ENCODE data around the gene METTL17.
"Not testable (repeated sequence)": the region's sequence is repeated elsewhere in the genome, so short reads cannot be mapped to it uniquely, and the experiment has no call there.

METTL17 gene

DNA sequence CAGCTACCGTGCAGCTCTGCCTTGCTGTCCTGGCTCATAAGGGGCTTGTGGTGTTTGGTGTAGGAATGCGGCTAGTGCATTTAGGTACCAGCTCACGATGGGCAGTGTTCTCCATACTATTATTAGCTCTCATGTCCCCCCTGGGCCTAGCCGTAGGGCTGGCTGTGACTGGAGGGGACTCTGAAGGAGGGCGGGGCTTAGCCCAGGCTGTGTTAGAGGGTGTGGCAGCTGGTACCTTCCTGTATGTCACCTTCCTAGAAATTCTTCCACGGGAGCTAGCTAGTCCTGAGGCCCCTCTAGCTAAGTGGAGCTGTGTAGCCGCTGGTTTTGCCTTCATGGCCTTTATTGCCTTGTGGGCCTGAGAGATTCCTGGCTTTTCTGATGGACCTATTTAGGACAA lies 11.4 kb downstream of the METTL17 start:
- Histone ChIP-seq H3K27me3 (no peaks in the 10 kb centered on the region), H3K4me3 (ENCODE audit: low read depth, low read length) (no peak overlapping the region), H3K9me3 (no peaks in the 10 kb centered on the region), H3K4me1 (peaks cover 11% of the 10 kb centered on the region), H3K36me3 (peaks cover 3% of the 10 kb centered on the region)
- no peak for DNase-seq
- TF ChIP-seq, protein P1, sequence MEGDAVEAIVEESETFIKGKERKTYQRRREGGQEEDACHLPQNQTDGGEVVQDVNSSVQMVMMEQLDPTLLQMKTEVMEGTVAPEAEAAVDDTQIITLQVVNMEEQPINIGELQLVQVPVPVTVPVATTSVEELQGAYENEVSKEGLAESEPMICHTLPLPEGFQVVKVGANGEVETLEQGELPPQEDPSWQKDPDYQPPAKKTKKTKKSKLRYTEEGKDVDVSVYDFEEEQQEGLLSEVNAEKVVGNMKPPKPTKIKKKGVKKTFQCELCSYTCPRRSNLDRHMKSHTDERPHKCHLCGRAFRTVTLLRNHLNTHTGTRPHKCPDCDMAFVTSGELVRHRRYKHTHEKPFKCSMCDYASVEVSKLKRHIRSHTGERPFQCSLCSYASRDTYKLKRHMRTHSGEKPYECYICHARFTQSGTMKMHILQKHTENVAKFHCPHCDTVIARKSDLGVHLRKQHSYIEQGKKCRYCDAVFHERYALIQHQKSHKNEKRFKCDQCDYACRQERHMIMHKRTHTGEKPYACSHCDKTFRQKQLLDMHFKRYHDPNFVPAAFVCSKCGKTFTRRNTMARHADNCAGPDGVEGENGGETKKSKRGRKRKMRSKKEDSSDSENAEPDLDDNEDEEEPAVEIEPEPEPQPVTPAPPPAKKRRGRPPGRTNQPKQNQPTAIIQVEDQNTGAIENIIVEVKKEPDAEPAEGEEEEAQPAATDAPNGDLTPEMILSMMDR (IDR thresholded peaks at IDR 0.05; ENCODE audit: low read depth, low read length), result no peak

DNA sequence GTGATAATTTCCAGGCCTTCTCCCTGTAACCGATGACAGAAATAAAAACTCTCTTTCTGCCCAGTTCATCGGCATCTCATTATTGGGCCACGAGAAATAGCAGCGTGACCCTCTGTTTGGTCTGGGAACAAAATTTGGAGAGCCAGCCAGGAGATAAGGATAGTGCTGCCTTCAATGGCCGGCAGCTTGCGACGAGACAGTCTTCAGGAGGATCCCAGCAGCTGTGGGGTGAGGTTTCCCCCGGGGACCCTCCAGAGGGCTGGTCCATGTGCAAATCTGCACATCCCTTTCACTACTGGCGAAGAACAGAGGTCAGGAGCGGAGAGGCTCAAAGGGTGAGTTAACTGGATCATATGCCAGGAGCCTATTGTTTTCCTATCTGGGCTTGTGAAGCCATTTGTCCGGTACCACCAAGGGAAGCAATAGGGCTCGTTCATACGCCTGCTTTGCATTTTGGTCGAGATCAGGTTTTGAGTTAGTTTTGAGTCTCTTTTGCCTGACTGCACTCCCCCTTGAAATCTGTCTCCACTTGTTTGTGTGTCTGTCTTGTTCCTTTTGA lies 14.1 kb downstream of the METTL17 start:
- H3K4me3 ChIP-seq (ENCODE audit: low read depth, low read length), result no peak overlapping the region
- no peaks in the 10 kb centered on the region for H3K36me3 ChIP-seq
- no peaks in the 10 kb centered on the region for H3K27me3 ChIP-seq
- no peak for DNase-seq
- H3K9me3 ChIP-seq, result no peaks in the 10 kb centered on the region
- TF ChIP-seq, protein P1 (IDR thresholded peaks at IDR 0.05; ENCODE audit: low read depth, low read length), result no peak
- peaks cover 9% of the 10 kb centered on the region for H3K4me1 ChIP-seq

DNA sequence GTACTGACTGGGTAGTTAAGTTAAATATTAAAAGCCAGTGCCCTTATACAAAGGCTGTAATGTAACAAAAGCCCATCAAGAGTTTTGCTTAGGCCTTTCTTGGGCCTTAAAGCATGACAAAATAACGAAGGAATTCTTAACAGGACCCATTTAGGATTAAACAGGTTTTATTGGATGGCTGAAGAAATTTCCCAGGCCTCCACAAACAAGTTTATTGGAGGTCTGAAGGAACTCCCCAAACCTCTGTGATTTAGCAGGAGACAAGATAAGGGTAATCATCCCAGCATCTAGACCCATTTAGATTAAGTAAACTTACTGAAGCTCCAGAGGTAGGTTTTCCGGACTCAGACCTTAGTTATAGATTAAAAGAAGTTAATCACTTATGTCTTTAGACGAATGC lies 19.9 kb downstream of the METTL17 start:
- not testable (repeated sequence) for H3K4me3 ChIP-seq (ENCODE audit: low read depth, low read length); DNase-seq; H3K9me3 ChIP-seq; H3K36me3 ChIP-seq; H3K4me1 ChIP-seq; H3K27me3 ChIP-seq

DNA sequence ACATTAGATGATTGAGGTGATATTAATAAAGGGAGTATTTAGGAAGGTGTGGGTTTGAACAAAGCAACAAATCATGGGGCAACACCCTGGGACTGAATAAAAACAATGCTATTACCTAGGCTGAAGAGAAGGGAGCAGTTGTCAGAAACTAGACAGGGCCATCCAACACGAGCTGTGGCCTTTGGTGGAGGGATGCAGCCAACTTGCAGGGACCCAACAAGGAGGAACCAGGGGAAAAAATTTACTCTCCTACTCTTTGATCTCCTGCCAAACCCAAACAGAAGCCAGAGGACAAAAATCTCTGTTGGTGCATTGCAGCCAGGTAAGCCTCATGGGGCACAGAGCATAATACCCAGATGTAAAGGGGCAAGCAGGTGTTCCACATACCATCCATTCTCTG lies 21.4 kb downstream of the METTL17 start:
- Histone ChIP-seq H3K4me1 (peaks cover 4% of the 10 kb centered on the region; the same call in 1 of the 2 replicates), H3K27me3 (no peaks in the 10 kb centered on the region), H3K9me3 (no peaks in the 10 kb centered on the region), H3K36me3 (no peaks in the 10 kb centered on the region), H3K4me3 (ENCODE audit: low read depth, low read length) (no peak overlapping the region)
- DNase-seq, result no peak
- TF ChIP-seq, protein P1 (IDR thresholded peaks at IDR 0.05; ENCODE audit: low read depth, low read length), result no peak

DNA sequence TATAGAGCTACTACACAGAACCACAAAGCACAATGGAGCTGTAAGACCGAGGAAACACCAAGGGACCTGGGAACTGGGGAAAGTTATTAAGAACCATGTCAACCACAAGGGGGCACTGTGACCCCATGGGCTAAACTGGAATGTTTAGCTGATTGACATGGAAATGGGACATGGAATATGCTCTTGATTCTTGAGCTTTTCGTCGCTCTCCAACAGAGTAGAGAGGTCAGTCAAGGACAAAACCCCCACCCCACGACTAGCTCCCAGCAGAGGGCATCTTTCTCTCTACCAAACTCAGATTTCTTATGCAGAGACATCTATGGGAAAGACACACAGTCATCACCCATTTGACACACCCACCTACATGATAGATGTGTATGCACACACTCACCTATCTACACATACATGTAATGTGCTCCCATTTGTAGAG lies 25.0 kb downstream of the METTL17 start:
- peaks cover 4% of the 10 kb centered on the region; the same call in 1 of the 2 replicates for H3K4me1 ChIP-seq
- no peaks in the 10 kb centered on the region for H3K9me3 ChIP-seq
- peak; percentile 90 for DNase-seq
- TF ChIP-seq, protein P1 (IDR thresholded peaks at IDR 0.05; ENCODE audit: low read depth, low read length), result peak; percentile 97
- H3K4me3 ChIP-seq (ENCODE audit: low read depth, low read length), result no peak overlapping the region
- no peaks in the 10 kb centered on the region for H3K36me3 ChIP-seq
- H3K27me3 ChIP-seq, result no peaks in the 10 kb centered on the region

DNA sequence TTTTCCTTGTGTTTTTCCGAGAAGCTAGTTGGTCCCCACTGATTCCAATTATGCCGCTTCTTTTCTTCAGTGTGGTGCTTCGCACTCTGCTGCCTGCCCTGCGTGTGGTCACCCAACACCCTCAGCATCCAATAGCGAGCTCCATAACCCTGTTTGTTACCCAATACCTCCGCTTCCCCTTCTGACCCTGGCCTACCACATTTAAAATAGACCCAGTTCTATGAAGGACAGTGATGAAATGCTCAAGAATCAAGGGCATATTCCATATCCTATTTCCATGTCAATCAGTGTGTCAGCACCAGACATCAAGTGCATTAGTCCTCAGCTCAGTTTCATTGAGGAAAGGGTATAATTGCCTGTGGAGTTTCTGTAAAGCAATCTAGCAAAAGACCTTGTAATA lies 25.5 kb downstream of the METTL17 start:
- no peaks in the 10 kb centered on the region for H3K27me3 ChIP-seq
- no peak overlapping the region for H3K4me3 ChIP-seq (ENCODE audit: low read depth, low read length)
- H3K9me3 ChIP-seq, result no peaks in the 10 kb centered on the region
- no peak for DNase-seq
- no peaks in the 10 kb centered on the region for H3K36me3 ChIP-seq
- TF ChIP-seq, protein P1 (IDR thresholded peaks at IDR 0.05; ENCODE audit: low read depth, low read length), result no peak
- H3K4me1 ChIP-seq, result peaks cover 4% of the 10 kb centered on the region; the same call in 1 of the 2 replicates
